SK-N-SH (cell line): Measurements from ENCODE around the gene MYLK. TPM values are rescaled to one million over a fixed set of nuclear protein-coding genes. Genes with fewer than 3 reads are reported as not detected.

Source experiments
- CTCF ChIA-PET: fragments of 300-600, 350-600 bp; formaldehyde crosslinking; extraction: SDS; loops from one replicate; lab custom pipeline; 2021; lab: Yijun Ruan, JAX
- POLR2A ChIA-PET: fragments of 350-600 bp; sonication (Branson Sonifier 250); formaldehyde crosslinking; extraction: SDS; loops from one replicate; lab custom pipeline; 2020; ENCODE audit warnings: antibody characterized with exemption, inconsistent platforms; lab: Yijun Ruan, JAX
- DNase-seq: peaks from one replicate; pipeline ENCODE4 v3.0.0; 2012
- H2AFZ ChIP-seq: fragments of 200-600 bp; sonication (generic); 2 replicates; pipeline ENCODE4 v1.8.1; 2016; ENCODE audit warnings: antibody characterized with exemption, mild to moderate bottlenecking, low read depth
- H3F3A ChIP-seq: fragments of 200-600 bp; sonication (generic); replicated peaks from 2 replicates; pipeline ENCODE3; 2016; ENCODE audit warnings: antibody characterized with exemption, mild to moderate bottlenecking; ENCODE audit not compliant: insufficient read depth
- H3K27ac ChIP-seq, 2 experiments: fragments of 200-500 bp in 1 of 2; fragments of 200-600 bp in 1 of 2; sonication (Bioruptor generic) in 1 of 2; sonication (generic), shearing (Covaris generic) in 1 of 2; 2 replicates each; pipeline versions ENCODE4 v1.5.1 to v1.6.1; 2014 to 2016; ENCODE audit warnings: low read depth in 2 of 2, inconsistent platforms in 1 of 2, low read length in 1 of 2, mild to moderate bottlenecking in 1 of 2, mixed read lengths in 1 of 2
- H3K27me3 ChIP-seq: fragments of 200-600 bp; sonication (generic), shearing (Covaris generic); 2 replicates; pipeline ENCODE4 v1.6.1; 2016; ENCODE audit warnings: mixed run types; ENCODE audit not compliant: insufficient read depth
- H3K36me3 ChIP-seq, 2 experiments: fragments of 200-500 bp in 1 of 2; fragments of 200-600 bp in 1 of 2; sonication (Bioruptor generic) in 1 of 2; sonication (generic) in 1 of 2; replicated peaks in 1 of 2; 2 replicates each; pipeline versions ENCODE3 to v1.5.1; 2014 to 2016; ENCODE audit warnings: low read length in 1 of 2, mild to moderate bottlenecking in 1 of 2; ENCODE audit not compliant: insufficient read depth in 2 of 2, control insufficient read depth in 1 of 2
- H3K4me1 ChIP-seq, 2 experiments: fragments of 200-500 bp in 1 of 2; fragments of 200-600 bp in 1 of 2; sonication (Bioruptor generic) in 1 of 2; sonication (generic), shearing (Covaris generic) in 1 of 2; 2 replicates each; pipeline versions ENCODE4 v1.5.1 to v1.6.1; 2014 to 2016; ENCODE audit warnings: low read depth in 1 of 2, low read length in 1 of 2, mixed run types in 1 of 2; ENCODE audit not compliant: insufficient read depth in 2 of 2, control insufficient read depth in 1 of 2
- H3K4me2 ChIP-seq: fragments of 200-600 bp; sonication (generic), shearing (Covaris generic); 2 replicates; pipeline ENCODE4 v1.6.1; 2017; ENCODE audit warnings: mixed run types
- H3K4me3 ChIP-seq, 2 experiments: fragments of 200-500 bp in 1 of 2; fragments of 200-600 bp in 1 of 2; sonication (Bioruptor generic) in 1 of 2; sonication (generic), shearing (Covaris generic) in 1 of 2; 2 replicates each; pipeline versions ENCODE4 v1.5.1 to v1.8.1; 2014 to 2016; ENCODE audit warnings: low read depth in 2 of 2, inconsistent platforms in 1 of 2, low read length in 1 of 2, mild to moderate bottlenecking in 1 of 2, mixed read lengths in 1 of 2, moderate library complexity in 1 of 2
- H3K79me2 ChIP-seq: fragments of 200-600 bp; sonication (generic); 2 replicates; pipeline ENCODE4 v1.8.1; 2017; ENCODE audit warnings: mild to moderate bottlenecking; ENCODE audit not compliant: insufficient read depth
- H3K9ac ChIP-seq: fragments of 200-600 bp; sonication (generic); 2 replicates; pipeline ENCODE4 v1.6.1; 2017; ENCODE audit warnings: mixed run types
- H3K9me2 ChIP-seq: fragments of 200-600 bp; sonication (generic); 2 replicates; pipeline ENCODE4 v1.6.1; 2017; ENCODE audit warnings: mixed run types
- H3K9me3 ChIP-seq: fragments of 200-600 bp; sonication (generic); 2 replicates; pipeline ENCODE4 v1.6.1; 2017; ENCODE audit warnings: mixed run types, mild to moderate bottlenecking, moderate library complexity
- H4K20me1 ChIP-seq: fragments of 200-600 bp; sonication (generic); 2 replicates; pipeline ENCODE4 v1.6.1; 2017; ENCODE audit warnings: mild to moderate bottlenecking, mixed run types; ENCODE audit not compliant: insufficient read depth
- CHD2 ChIP-seq: fragments of 150-350 bp; IDR thresholded peaks from 2 replicates; pipeline ENCODE4 v1.6.1; 2018; ENCODE audit warnings: low read length; ENCODE audit not compliant: partially characterized antibody
- EZH2phosphoT487 ChIP-seq: fragments of 200-600 bp; sonication (generic); IDR thresholded peaks from 2 replicates; pipeline ENCODE4 v1.6.1; 2017; ENCODE audit warnings: low read depth, mixed run types, mild to moderate bottlenecking, antibody characterized with exemption, moderate library complexity, borderline replicate concordance
- FOSL2 ChIP-seq: IDR thresholded peaks from 2 replicates; pipeline ENCODE4 v1.4.0; 2012; ENCODE audit warnings: low read depth, mild to moderate bottlenecking, moderate library complexity, borderline replicate concordance
- FOXJ3 ChIP-seq: sonication (generic); formaldehyde crosslinking; IDR thresholded peaks from 2 replicates; pipeline ENCODE4 v1.5.1; 2020; ENCODE audit warnings: mild to moderate bottlenecking, missing genetic modification reagents
- FOXM1 ChIP-seq: IDR thresholded peaks from 2 replicates; pipeline ENCODE4 v1.4.0; 2012; ENCODE audit warnings: low read depth, mild to moderate bottlenecking
- GABPA ChIP-seq: IDR thresholded peaks from 2 replicates; pipeline ENCODE4 v1.4.0; 2012; ENCODE audit warnings: low read depth, mild to moderate bottlenecking
- GATA2 ChIP-seq: sonication (generic); formaldehyde crosslinking; IDR thresholded peaks from 2 replicates; pipeline ENCODE4 v1.5.0; 2020; ENCODE audit warnings: mild to moderate bottlenecking, missing genetic modification reagents
- JUND ChIP-seq: IDR thresholded peaks from 2 replicates; pipeline ENCODE4 v1.4.0; 2012
- MXI1 ChIP-seq: IDR thresholded peaks from 2 replicates; pipeline ENCODE4 v1.6.1; 2012; ENCODE audit warnings: mild to moderate bottlenecking, low read depth, low read length, improper control_type of control experiment
- NFIC ChIP-seq: IDR thresholded peaks from 2 replicates; pipeline ENCODE4 v1.4.0; 2012; ENCODE audit warnings: borderline replicate concordance
- NRF1 ChIP-seq: IDR thresholded peaks from 2 replicates; pipeline ENCODE4 v1.6.1; 2012; ENCODE audit warnings: low read depth, mild to moderate bottlenecking, low read length
- PBX3 ChIP-seq: IDR thresholded peaks from 2 replicates; pipeline ENCODE4; 2012
- RAD21 ChIP-seq: IDR thresholded peaks from 2 replicates; pipeline ENCODE4 v1.6.1; 2012; ENCODE audit warnings: mild to moderate bottlenecking, low read length
- RCOR1 ChIP-seq: fragments of 150-350 bp; IDR thresholded peaks from 2 replicates; pipeline ENCODE4 v1.6.1; 2017; ENCODE audit warnings: antibody characterized with exemption, low read length
- RFX5 ChIP-seq: IDR thresholded peaks from 2 replicates; pipeline ENCODE4 v1.6.1; 2012; ENCODE audit warnings: mild to moderate bottlenecking, improper control_type of control experiment, low read length
- RXRA ChIP-seq: IDR thresholded peaks from 2 replicates; pipeline ENCODE4 v1.4.0; 2012; ENCODE audit warnings: low read depth, mild to moderate bottlenecking, borderline replicate concordance
- TAF1 ChIP-seq: IDR thresholded peaks from 2 replicates; pipeline ENCODE4 v1.6.1; 2012; ENCODE audit warnings: low read depth, mild to moderate bottlenecking, low read length, moderate library complexity, borderline replicate concordance
- TCF12 ChIP-seq: IDR thresholded peaks from 2 replicates; pipeline ENCODE4 v1.4.0; 2012
- TEAD4 ChIP-seq: IDR thresholded peaks from 2 replicates; pipeline ENCODE4 v1.4.0; 2012; ENCODE audit warnings: mild to moderate bottlenecking, borderline replicate concordance; ENCODE audit not compliant: insufficient read depth
- USF1 ChIP-seq: IDR thresholded peaks from 2 replicates; pipeline ENCODE4 v1.4.0; 2012; ENCODE audit warnings: low read depth, borderline replicate concordance
- YY1 ChIP-seq: IDR thresholded peaks from 2 replicates; pipeline ENCODE4 v1.4.0; 2012; ENCODE audit warnings: low read depth, mild to moderate bottlenecking
- WGBS: methylation state at CpG from one replicate; pipeline ENCODE4 v1.1.6; 2017; ENCODE audit warnings: low lambda C conversion rate; 5-methylcytosine and 5-hydroxymethylcytosine counted together
- polyA plus RNA-seq, 3 experiments: library from polyadenylated mRNA; depleted of rRNA; stranded (reverse); fragments of >200 nt; gene quantifications; 2 replicates each; pipeline ENCODE4 v1.2.3, GENCODE V29; 2012
- TF ChIP-seq, protein P1 (sequence below): IDR thresholded peaks from 2 replicates; pipeline ENCODE4 v1.4.0; 2012; ENCODE audit warnings: low read depth, borderline replicate concordance
- TF ChIP-seq, protein P2 (sequence below): fragments of 200-600 bp; sonication (generic); IDR thresholded peaks from 2 replicates; pipeline ENCODE4 v1.6.1; 2017; ENCODE audit warnings: antibody characterized with exemption, mild to moderate bottlenecking, moderate library complexity
- TF ChIP-seq, protein P3 (sequence below): IDR thresholded peaks from 2 replicates; pipeline ENCODE4 v1.6.1; 2012; ENCODE audit warnings: mild to moderate bottlenecking, low read depth, low read length, moderate library complexity
- TF ChIP-seq, protein P4 (sequence below): IDR thresholded peaks from 2 replicates; pipeline ENCODE4 v1.4.0; 2012; ENCODE audit warnings: low read depth

The MYLK gene
- polyA plus RNA-seq, 1 of the 3 experiments (the other 2 are of a cell fraction) = 272 TPM

- Histone ChIP-seq H3K36me3 (peaks cover 43 to 61% of the 10 kb centered on the region in 2 experiments), H3K27ac (peak overlapping the region in 1 of 2 experiments; percentile 58; a peak in 3 of 4 replicates), H3K27me3 (no peaks in the 10 kb centered on the region), H3K9ac (no peak overlapping the region), H3K4me1 (peaks cover 13 to 20% of the 10 kb centered on the region in 2 experiments; a peak in 2 of 4 replicates), H3K79me2 (peaks cover 7% of the 10 kb centered on the region; the same call in 1 of the 2 replicates), H3K4me3 (no peak overlapping the region), H3K4me2 (peak overlapping the region; percentile 52), H3F3A (peaks cover 9% of the 10 kb centered on the region), H2AFZ (no peak overlapping the region), H3K9me2 (no peaks in the 10 kb centered on the region), H3K9me3 (no peaks in the 10 kb centered on the region), H4K20me1 (no peaks in the 10 kb centered on the region)
- no peak for DNase-seq
- 23% methylated on average over 8 of the region's 8 CpGs for WGBS
- ChIA-PET CTCF (interaction anchor here (1.1 to 7.3 kb wide), 3 partner anchors 23 to 45 kb away, joined by 4 to 44 read pairs (median 4); no protein-coding TSS in a partner anchor), POLR2A (no interaction called here)
- peak; percentile 97 for TF ChIP-seq NFIC
- no peak for TF ChIP-seq RFX5
- TF ChIP-seq EZH2phosphoT487 = no peak
- TF ChIP-seq, protein P1, sequence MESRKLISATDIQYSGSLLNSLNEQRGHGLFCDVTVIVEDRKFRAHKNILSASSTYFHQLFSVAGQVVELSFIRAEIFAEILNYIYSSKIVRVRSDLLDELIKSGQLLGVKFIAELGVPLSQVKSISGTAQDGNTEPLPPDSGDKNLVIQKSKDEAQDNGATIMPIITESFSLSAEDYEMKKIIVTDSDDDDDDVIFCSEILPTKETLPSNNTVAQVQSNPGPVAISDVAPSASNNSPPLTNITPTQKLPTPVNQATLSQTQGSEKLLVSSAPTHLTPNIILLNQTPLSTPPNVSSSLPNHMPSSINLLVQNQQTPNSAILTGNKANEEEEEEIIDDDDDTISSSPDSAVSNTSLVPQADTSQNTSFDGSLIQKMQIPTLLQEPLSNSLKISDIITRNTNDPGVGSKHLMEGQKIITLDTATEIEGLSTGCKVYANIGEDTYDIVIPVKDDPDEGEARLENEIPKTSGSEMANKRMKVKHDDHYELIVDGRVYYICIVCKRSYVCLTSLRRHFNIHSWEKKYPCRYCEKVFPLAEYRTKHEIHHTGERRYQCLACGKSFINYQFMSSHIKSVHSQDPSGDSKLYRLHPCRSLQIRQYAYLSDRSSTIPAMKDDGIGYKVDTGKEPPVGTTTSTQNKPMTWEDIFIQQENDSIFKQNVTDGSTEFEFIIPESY = 0 out of 2 replicates have a peak, but pooled peaks have one; percentile 64
- TF ChIP-seq GATA2 (CRISPR knock-in tag) = no peak
- peak; percentile 79 for TF ChIP-seq FOSL2
- peak; percentile 96 for TF ChIP-seq TCF12
- no peak for TF ChIP-seq MXI1
- TF ChIP-seq TEAD4 = peak; percentile 77
- TF ChIP-seq FOXM1 = peak; percentile 75; the same call in 1 of the 2 replicates
- no peak for TF ChIP-seq USF1
- TF ChIP-seq RAD21 = no peak
- TF ChIP-seq, protein P2, sequence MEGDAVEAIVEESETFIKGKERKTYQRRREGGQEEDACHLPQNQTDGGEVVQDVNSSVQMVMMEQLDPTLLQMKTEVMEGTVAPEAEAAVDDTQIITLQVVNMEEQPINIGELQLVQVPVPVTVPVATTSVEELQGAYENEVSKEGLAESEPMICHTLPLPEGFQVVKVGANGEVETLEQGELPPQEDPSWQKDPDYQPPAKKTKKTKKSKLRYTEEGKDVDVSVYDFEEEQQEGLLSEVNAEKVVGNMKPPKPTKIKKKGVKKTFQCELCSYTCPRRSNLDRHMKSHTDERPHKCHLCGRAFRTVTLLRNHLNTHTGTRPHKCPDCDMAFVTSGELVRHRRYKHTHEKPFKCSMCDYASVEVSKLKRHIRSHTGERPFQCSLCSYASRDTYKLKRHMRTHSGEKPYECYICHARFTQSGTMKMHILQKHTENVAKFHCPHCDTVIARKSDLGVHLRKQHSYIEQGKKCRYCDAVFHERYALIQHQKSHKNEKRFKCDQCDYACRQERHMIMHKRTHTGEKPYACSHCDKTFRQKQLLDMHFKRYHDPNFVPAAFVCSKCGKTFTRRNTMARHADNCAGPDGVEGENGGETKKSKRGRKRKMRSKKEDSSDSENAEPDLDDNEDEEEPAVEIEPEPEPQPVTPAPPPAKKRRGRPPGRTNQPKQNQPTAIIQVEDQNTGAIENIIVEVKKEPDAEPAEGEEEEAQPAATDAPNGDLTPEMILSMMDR = no peak
- TF ChIP-seq TAF1 = no peak
- TF ChIP-seq RCOR1 = no peak
- TF ChIP-seq GABPA = no peak
- TF ChIP-seq, protein P3, sequence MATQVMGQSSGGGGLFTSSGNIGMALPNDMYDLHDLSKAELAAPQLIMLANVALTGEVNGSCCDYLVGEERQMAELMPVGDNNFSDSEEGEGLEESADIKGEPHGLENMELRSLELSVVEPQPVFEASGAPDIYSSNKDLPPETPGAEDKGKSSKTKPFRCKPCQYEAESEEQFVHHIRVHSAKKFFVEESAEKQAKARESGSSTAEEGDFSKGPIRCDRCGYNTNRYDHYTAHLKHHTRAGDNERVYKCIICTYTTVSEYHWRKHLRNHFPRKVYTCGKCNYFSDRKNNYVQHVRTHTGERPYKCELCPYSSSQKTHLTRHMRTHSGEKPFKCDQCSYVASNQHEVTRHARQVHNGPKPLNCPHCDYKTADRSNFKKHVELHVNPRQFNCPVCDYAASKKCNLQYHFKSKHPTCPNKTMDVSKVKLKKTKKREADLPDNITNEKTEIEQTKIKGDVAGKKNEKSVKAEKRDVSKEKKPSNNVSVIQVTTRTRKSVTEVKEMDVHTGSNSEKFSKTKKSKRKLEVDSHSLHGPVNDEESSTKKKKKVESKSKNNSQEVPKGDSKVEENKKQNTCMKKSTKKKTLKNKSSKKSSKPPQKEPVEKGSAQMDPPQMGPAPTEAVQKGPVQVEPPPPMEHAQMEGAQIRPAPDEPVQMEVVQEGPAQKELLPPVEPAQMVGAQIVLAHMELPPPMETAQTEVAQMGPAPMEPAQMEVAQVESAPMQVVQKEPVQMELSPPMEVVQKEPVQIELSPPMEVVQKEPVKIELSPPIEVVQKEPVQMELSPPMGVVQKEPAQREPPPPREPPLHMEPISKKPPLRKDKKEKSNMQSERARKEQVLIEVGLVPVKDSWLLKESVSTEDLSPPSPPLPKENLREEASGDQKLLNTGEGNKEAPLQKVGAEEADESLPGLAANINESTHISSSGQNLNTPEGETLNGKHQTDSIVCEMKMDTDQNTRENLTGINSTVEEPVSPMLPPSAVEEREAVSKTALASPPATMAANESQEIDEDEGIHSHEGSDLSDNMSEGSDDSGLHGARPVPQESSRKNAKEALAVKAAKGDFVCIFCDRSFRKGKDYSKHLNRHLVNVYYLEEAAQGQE = peak; percentile 4; the same call in 1 of the 2 replicates
- no peak for TF ChIP-seq CHD2
- TF ChIP-seq RXRA = peak; percentile 98
- no peak for TF ChIP-seq NRF1
- peak; percentile 87 for TF ChIP-seq JUND
- peak; percentile 67 for TF ChIP-seq PBX3
- no peak for TF ChIP-seq FOXJ3 (CRISPR knock-in tag)
- TF ChIP-seq YY1 = no peak
- TF ChIP-seq, protein P4, sequence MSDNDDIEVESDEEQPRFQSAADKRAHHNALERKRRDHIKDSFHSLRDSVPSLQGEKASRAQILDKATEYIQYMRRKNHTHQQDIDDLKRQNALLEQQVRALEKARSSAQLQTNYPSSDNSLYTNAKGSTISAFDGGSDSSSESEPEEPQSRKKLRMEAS = peak; percentile 52
Measured at GRCh38 chr3:123678108-123678511, 206.0 kb downstream of the MYLK start.
